Activated CD8-positive, alpha-beta memory T cell treated with anti-CD3 and anti-CD28 coated beads, Interleukin-2, amount 50 U/mL, for 1 hour (primary cell): ENCODE results near the gene LPP.

Experiments
- DNase-seq: peaks from one replicate; pipeline ENCODE4 v3.0.0-alpha.2; 2020; ENCODE audit errors: extremely low read depth

Gene LPP

GRCh38 chr3:188170461-188171459 lies 16.8 kb downstream of the LPP start:
- no peak for DNase-seq

GRCh38 chr3:188171682-188172467 lies 17.9 kb downstream of the LPP start:
- no peak for DNase-seq

DNA sequence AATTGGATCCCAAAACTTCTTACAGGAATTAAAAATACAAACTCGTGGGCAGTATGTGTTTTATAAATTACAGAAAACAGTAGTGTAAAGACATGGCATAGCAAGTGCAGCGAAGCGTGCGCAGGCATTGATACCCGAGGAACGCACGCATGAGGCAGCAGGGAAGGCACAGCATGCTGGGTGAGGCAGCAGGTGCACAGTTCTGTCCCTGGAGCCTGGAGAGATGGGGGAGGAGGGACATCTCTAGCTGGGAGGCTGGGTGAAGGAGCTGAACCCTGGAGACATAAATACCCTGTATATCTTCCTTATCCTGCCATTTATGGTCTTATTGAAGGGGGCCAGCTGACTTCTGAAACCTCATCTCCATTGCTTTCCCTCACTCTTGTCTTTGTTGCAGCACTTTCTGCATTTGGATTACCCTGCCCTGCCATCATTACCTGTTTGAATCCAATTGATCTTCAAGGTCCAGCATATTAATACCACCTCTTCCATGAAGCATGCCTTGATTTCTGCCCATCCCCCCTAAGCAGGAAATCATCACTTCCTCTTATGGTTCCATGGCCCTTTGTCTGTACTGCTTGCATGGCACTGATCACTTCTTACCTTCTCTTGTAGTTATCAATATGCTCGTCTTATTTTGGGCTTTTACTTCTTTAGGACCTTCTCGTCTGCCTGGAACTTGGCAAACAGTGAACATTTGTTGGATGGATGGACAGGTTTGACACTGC lies 20.5 kb downstream of the LPP start:
- no peak for DNase-seq

- no peak for DNase-seq
These were observed 22.5 kb downstream of the LPP start for GRCh38 chr3:188176476-188176875.

DNA sequence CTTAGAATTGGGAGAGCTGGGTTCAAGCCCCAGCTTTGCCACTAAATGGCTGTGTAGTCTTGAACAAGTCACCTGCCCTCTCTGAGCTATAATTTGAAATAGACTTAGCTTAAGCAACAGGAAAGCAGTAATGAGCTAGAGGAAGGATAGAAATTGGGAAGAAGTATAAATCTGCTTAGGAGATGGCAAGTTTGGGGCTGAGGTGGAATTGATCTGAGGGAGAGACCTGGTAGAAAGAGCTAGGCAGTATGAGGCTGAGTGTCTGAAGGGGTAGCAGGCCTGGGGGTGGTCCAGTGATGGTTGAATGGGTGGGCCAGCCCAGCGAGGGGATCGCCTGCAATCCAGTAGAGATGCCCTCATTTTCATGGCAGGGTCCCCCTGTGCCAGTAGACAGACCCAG lies 22.9 kb downstream of the LPP start:
- no peak for DNase-seq

- no peak for DNase-seq
These were observed 23.8 kb downstream of the LPP start for GRCh38 chr3:188177721-188178120.

GRCh38 chr3:188178293-188178936 lies 24.5 kb downstream of the LPP start:
- DNase-seq = no peak

DNA sequence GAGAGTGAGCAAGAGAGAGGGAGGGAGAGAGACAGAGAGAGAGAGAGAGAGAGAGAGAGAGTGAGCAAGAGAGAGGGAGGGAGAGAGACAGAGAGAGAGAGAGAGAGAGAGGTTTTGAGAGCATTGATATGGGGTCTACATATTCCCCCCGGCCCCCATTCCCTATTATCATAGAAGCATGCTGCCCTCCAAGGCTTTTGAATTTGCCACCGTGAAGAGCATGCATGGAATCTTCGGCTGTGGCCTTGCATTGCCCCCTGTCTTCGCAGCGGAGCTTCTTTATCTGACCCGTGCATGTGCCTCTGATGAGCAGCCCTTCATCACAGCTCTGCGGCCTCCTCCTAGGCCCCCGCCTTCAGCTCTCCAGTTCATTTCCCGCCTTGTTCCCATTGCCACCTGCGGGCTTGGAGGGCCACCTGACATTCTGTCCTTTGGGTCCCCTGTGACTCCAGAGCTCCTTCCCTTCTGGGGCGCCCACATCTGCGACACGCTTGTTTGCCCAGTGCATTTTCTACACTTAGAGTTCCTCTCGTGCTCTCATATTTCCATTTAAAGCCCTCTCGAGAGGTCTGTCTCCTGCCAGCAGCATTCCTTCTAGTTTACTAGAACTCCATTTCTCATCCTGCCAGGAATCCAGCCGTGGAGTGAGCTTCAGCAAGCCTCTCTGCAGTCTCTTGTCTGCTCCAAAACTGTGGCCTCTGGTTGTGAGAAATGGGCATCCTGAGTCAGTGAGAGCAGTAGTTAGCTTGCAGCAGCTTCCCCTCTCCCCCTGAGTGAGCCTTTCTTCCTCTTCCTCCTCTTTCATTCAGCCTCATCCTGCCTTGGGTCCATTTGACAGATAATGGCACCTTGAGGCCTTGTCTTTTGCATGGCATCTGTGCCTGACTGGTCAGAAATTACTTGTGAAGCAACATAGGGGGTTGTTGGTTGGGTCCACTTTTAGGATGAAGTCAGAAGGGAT lies 25.3 kb downstream of the LPP start:
- no peak for DNase-seq

- no peak for DNase-seq
These were observed 26.2 kb downstream of the LPP start for GRCh38 chr3:188180114-188180513.

DNA sequence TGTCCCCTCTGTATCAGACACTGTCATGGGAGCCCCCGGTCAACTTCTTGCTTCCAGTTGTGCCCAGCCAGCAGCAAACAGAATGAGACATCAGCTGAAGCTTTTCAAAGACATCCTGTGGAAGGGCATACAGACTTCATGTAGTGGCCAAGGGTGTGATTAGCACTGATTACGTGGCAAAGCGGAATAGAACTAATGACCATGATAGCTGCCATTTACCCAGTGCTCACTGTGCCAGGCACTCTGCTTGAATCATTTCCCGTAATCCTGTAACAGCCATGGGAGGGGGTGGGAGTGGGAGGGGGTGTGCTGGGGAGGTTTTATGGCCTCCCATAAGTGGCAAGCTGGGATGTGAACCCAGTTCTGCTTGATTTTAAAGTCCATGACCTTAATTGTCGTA lies 29.5 kb downstream of the LPP start:
- DNase-seq = no peak

- no peak for DNase-seq
These were observed 30.2 kb downstream of the LPP start for GRCh38 chr3:188184160-188184559.

DNA sequence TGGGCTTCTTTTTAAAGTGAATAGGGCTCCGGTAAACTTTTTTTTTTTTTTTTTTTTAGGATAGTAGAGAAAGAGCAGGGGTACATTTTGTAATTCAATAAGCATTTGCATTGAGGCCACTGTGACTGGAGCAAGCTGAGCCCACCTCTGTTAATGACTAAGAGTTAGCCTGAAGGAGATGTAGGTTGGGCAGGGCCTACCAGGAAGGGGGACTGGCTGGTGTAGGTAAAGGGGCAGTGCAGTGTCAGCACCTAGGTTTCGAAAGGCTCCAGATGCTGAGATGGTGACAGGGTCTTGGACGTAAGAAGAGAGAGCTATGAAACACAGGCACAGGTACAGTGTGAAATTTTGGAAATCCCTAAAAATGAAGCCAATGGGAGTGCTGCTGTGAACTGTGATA lies 30.7 kb downstream of the LPP start:
- DNase-seq = no peak

DNA sequence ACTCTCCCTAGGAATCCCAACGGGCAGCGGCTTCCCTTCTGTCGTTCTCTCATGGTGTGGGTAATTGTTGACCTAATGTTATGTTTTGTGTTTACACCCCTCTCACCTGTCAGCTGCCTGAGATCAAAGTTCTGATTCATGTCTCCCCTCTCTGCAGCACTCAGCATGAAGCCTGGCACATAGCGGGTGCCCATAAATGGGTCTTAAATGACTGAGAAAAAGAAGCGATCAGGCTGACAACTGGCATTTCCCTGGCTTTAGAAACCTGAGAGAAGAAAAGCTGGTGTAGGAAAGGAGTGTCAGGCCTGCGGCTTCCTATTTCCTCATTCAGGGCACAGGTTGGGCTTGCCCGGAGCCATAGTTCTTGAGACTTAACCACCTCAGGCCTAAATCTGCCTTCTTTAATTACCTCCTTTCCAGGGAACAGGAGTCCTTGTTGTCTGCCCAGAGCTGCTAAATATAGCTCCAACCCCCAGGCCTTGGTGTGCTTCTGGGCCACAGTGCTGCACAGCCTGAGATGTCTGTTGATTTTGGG lies 31.8 kb downstream of the LPP start:
- no peak for DNase-seq

DNA sequence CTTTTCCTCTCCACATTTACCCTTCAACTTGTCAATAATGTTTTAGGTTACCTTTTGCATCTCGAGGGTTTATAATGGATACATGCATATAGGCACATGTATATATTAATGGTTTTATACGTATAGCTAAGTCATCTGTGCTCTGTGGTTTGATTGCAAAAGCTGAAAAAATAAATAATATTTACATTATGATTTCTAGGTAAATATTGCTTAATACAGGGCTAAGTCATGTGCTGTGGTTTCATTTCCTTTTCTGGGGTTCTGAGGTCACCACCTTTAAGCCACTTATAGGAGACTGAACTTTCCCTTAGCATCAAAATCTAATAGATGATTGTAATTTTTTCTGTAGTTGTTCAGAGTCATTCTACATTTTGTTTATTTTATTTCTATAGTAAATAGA lies 33.1 kb downstream of the LPP start:
- no peak for DNase-seq

GRCh38 chr3:188188911-188189310 lies 35.0 kb downstream of the LPP start:
- DNase-seq = no peak

DNA sequence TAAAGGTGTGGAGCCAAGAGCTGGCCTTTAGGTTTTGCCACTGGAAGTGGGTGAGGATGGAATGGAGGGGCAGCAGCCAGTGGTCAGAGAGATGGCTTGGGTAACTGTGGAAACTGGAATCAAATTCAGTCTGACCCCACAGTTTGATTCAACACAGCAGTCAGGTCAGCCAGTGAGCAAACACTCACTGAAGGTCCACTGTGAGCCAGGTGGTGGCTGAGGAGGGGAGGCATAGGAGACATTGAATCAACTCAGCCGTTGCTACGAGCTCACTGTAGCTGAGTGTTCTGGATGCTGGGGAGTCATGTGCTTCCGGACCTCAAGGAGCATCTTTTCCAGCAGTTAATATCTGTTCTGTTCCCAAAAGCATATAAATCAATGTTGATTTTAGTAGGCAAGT lies 37.5 kb downstream of the LPP start:
- no peak for DNase-seq

DNA sequence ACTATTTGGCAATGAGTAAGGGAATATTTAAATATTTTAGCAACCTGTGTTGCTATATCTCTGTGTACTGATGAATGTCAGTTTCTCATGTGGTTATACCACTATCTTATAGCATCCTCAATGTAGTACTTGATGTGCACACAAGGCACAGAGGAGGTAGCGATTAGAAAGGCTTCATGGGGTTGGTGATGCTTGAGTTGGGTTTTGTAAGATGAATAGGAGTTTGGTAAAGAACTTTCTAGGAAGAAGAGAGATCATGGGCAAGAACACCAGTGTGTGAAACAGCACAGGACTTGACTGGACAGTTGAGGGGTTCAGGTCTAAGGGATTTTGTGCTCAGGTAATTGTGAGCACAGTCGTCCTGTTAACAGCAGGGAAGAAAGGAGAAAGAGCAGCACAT lies 38.1 kb downstream of the LPP start:
- DNase-seq = no peak

DNA sequence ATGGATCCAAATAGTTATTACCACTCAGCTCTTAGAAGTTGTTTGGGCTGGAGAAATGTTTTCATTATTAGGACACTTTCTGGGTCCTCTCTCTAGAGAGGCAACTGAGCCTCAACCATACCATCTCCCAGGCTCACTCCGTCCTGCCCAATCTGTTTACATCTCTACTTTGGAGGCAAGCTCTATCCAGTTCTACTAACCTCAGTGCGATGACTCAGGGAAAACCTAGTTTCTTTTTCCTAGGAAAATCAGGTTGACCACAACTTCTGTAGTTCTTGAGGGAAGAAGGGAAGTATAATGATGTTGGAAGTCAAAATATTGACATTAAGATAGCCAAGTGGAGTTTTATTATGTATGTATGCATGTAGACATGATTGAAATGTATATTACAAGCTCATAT lies 40.4 kb downstream of the LPP start:
- DNase-seq = no peak

DNA sequence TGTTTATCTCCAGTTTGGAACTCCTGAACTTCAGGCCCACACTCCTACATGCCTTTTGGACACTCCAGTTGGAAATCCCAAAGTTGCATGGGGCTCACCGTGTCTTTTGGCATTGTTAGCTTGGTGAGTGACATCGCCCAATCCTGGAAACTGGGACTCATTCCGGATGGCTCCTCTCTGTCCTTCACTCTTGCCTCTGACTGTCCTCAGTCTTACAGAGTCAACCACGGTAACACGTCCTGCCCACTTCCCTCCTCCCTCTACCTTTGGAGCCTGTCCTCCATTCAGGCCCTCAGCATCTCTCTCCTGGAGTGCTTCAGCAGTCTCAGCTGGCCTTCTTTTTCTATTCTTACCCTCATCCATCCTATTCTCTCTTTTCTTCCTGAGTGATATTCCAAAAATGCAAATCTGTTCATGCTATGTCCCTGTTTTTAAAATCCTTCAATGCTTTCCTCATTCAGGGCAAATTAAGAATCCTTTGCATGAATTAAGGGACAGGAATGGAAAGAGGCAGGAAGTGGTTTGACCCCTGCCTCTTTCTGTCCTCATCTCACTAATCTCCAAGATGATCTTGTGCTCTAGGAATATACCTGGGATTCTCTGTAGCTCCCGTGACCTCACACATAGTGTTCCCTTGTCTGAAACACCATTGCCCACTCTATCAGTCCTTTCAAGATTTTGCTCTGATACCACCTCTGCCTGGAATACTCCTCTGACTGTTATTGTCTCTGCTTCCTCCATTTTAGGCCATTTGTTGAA lies 42.5 kb downstream of the LPP start:
- no peak for DNase-seq
